Astrocyte (in vitro differentiated cells and primary cell): Measurements from ENCODE around the gene ARAP2. TPM values are rescaled to one million over a fixed set of nuclear protein-coding genes. Genes with fewer than 3 reads are reported as not detected.

Source experiments
- DNase-seq: peaks from one replicate; pipeline ENCODE4 v3.0.0-alpha.2; 2010; ENCODE audit warnings: low read depth
- FAIRE-seq: peaks from 2 replicates; lab custom pipeline; 2011; peaks lifted over from hg19 to GRCh38; lab: Jason Lieb, UNC
- H2AFZ ChIP-seq: 2 replicates; pipeline ENCODE4 v1.6.0; 2012; ENCODE audit warnings: low read depth, low read length, inconsistent platforms
- H3K27ac ChIP-seq: 2 replicates; pipeline ENCODE4 v1.5.1; 2011; ENCODE audit warnings: low read depth, low read length, inconsistent platforms
- H3K27me3 ChIP-seq: 2 replicates; pipeline ENCODE4 v1.6.0; 2011; ENCODE audit warnings: low read length, inconsistent platforms; ENCODE audit not compliant: insufficient read depth
- H3K36me3 ChIP-seq: 2 replicates; pipeline ENCODE4 v1.5.1; 2011; ENCODE audit warnings: low read length, inconsistent platforms; ENCODE audit not compliant: insufficient read depth
- H3K4me1 ChIP-seq: 2 replicates; pipeline ENCODE4 v1.5.1; 2011; ENCODE audit warnings: low read length, inconsistent platforms; ENCODE audit not compliant: insufficient read depth
- H3K4me2 ChIP-seq: 2 replicates; pipeline ENCODE4 v1.6.0; 2012; ENCODE audit warnings: low read length, inconsistent platforms
- H3K4me3 ChIP-seq: 2 replicates; pipeline ENCODE4 v1.5.1; 2011; ENCODE audit warnings: low read depth, mild to moderate bottlenecking, low read length, inconsistent platforms; ENCODE audit not compliant: insufficient read depth
- H3K79me2 ChIP-seq: 2 replicates; pipeline ENCODE4 v1.6.0; 2012; ENCODE audit warnings: mild to moderate bottlenecking, low read length, inconsistent platforms; ENCODE audit not compliant: insufficient read depth
- H3K9ac ChIP-seq: 2 replicates; pipeline ENCODE4 v1.6.0; 2012; ENCODE audit warnings: mild to moderate bottlenecking, low read length, inconsistent platforms
- H3K9me3 ChIP-seq: 2 replicates; pipeline ENCODE4 v1.5.1; 2012; ENCODE audit warnings: low read depth, mild to moderate bottlenecking, low read length, inconsistent platforms; ENCODE audit not compliant: insufficient read depth
- H4K20me1 ChIP-seq: 2 replicates; pipeline ENCODE4 v1.6.0; 2012; ENCODE audit warnings: low read length, inconsistent platforms; ENCODE audit not compliant: insufficient read depth
- H3K27ac Mint-ChIP-seq: one replicate; pipeline ENCODE4 v1.8.0; 2021; ENCODE audit warnings: mild to moderate bottlenecking, mixed read lengths; ENCODE audit not compliant: unreplicated experiment
- H3K27me3 Mint-ChIP-seq: one replicate; pipeline ENCODE4 v1.8.0; 2021; ENCODE audit warnings: low read depth, mixed read lengths; ENCODE audit not compliant: unreplicated experiment
- H3K36me3 Mint-ChIP-seq: one replicate; pipeline ENCODE4 v1.8.0; 2021; ENCODE audit warnings: low read depth, mixed read lengths; ENCODE audit not compliant: unreplicated experiment
- H3K4me1 Mint-ChIP-seq: one replicate; pipeline ENCODE4 v1.8.0; 2021; ENCODE audit warnings: low read depth, mixed read lengths; ENCODE audit not compliant: unreplicated experiment
- H3K4me3 Mint-ChIP-seq: one replicate; pipeline ENCODE4 v1.8.0; 2021; ENCODE audit warnings: mild to moderate bottlenecking, moderate library complexity, mixed read lengths; ENCODE audit not compliant: unreplicated experiment
- H3K9me3 Mint-ChIP-seq: one replicate; pipeline ENCODE4 v1.8.0; 2021; ENCODE audit warnings: mild to moderate bottlenecking, mixed read lengths; ENCODE audit not compliant: unreplicated experiment
- CTCF ChIP-seq: IDR thresholded peaks from 2 replicates; pipeline ENCODE4 v1.5.1; 2011; ENCODE audit warnings: low read depth, mild to moderate bottlenecking, inconsistent platforms, low read length, moderate library complexity; ENCODE audit not compliant: insufficient read depth
- EZH2 ChIP-seq: IDR thresholded peaks from 2 replicates; pipeline ENCODE4 v1.6.1; 2012; ENCODE audit warnings: mild to moderate bottlenecking, low read length, inconsistent platforms; ENCODE audit not compliant: insufficient read depth
- total RNA-seq: library from RNA; stranded (reverse); gene quantifications from 2 replicates; pipeline ENCODE4 v1.2.1, GENCODE V29; 2021

The ARAP2 gene
- total RNA-seq, 1 donor from 2014 or later, result 9.6 TPM

GRCh38 chr4:36054694-36055422 is 189.5 kb downstream of the ARAP2 start:
- H3K4me3 Mint-ChIP-seq, result no peak overlapping the region

GRCh38 chr4:36053930-36054329 is 190.4 kb downstream of the ARAP2 start:
- Mint-ChIP-seq H3K36me3 (no peaks in the 10 kb centered on the region), H3K27ac (no peak overlapping the region), H3K4me3 (no peak overlapping the region), H3K4me1 (peaks cover 7% of the 10 kb centered on the region), H3K27me3 (no peaks in the 10 kb centered on the region), H3K9me3 (no peaks in the 10 kb centered on the region)
- Histone ChIP-seq H3K36me3 (no peaks in the 10 kb centered on the region), H3K4me2 (peak overlapping the region; percentile 18), H3K27me3 (no peaks in the 10 kb centered on the region), H4K20me1 (no peaks in the 10 kb centered on the region), H3K27ac (no peak overlapping the region), H3K9me3 (no peaks in the 10 kb centered on the region), H3K79me2 (no peaks in the 10 kb centered on the region), H3K9ac (no peak overlapping the region), H3K4me3 (no peak overlapping the region), H3K4me1 (peaks cover 9% of the 10 kb centered on the region), H2AFZ (no peak overlapping the region)
- TF ChIP-seq CTCF (no peak), EZH2 (no peak)
- DNase-seq (peak; percentile 95), FAIRE-seq (no peak)

More at GRCh38 chr4:36054694-36055422, 189.5 kb downstream of the ARAP2 start:
- Histone ChIP-seq H3K4me3 (no peak overlapping the region), H4K20me1 (no peaks in the 10 kb centered on the region), H3K79me2 (no peaks in the 10 kb centered on the region), H3K4me2 (peak overlapping the region; percentile 42), H3K9ac (no peak overlapping the region), H3K27ac (no peak overlapping the region), H3K9me3 (no peaks in the 10 kb centered on the region), H2AFZ (no peak overlapping the region), H3K27me3 (no peaks in the 10 kb centered on the region), H3K4me1 (peaks cover 9% of the 10 kb centered on the region), H3K36me3 (no peaks in the 10 kb centered on the region)
- Mint-ChIP-seq H3K9me3 (no peaks in the 10 kb centered on the region), H3K27ac (no peak overlapping the region), H3K4me1 (peaks cover 7% of the 10 kb centered on the region), H3K27me3 (no peaks in the 10 kb centered on the region), H3K36me3 (no peaks in the 10 kb centered on the region)
- peak; percentile 72 for DNase-seq
- FAIRE-seq, result no peak
- no peak for TF ChIP-seq CTCF
- no peak for TF ChIP-seq EZH2

DNA sequence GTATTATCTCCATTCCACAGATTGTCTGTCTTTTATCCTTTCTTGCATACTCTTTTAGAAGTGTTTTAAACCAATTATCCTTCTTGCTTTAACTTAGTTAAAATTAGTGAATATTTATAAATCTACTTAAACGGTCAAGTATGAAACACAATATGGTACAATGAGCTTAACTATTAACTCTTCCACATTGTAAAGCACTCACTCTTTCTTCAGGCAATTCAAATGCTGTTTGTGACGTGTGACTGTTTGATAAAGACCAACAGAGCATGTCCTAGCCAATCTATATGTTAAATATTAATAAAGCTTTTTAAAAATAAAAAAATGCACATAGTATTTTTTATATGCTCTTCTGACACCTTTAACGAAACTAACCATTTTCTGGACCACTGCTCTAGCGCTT is 192.7 kb downstream of the ARAP2 start:
- FAIRE-seq (no peak), DNase-seq (no peak)
- no peak overlapping the region for H3K9ac ChIP-seq
- Mint-ChIP-seq H3K4me3 (no peak overlapping the region), H3K27me3 (no peaks in the 10 kb centered on the region), H3K9me3 (no peaks in the 10 kb centered on the region), H3K27ac (no peak overlapping the region), H3K36me3 (no peaks in the 10 kb centered on the region), H3K4me1 (peaks cover 7% of the 10 kb centered on the region)
- H3K4me3 ChIP-seq, result no peak overlapping the region
- no peak overlapping the region for H3K4me2 ChIP-seq
- H3K79me2 ChIP-seq, result no peaks in the 10 kb centered on the region
- H3K27ac ChIP-seq, result no peak overlapping the region
- no peaks in the 10 kb centered on the region for H3K9me3 ChIP-seq
- no peaks in the 10 kb centered on the region for H3K36me3 ChIP-seq
- H3K27me3 ChIP-seq, result no peaks in the 10 kb centered on the region
- TF ChIP-seq CTCF (no peak), EZH2 (no peak)
- H4K20me1 ChIP-seq, result no peaks in the 10 kb centered on the region
- H3K4me1 ChIP-seq, result peaks cover 9% of the 10 kb centered on the region
- H2AFZ ChIP-seq, result no peak overlapping the region
